ENCODE results near the gene LRBA.

Gene LRBA

DNA sequence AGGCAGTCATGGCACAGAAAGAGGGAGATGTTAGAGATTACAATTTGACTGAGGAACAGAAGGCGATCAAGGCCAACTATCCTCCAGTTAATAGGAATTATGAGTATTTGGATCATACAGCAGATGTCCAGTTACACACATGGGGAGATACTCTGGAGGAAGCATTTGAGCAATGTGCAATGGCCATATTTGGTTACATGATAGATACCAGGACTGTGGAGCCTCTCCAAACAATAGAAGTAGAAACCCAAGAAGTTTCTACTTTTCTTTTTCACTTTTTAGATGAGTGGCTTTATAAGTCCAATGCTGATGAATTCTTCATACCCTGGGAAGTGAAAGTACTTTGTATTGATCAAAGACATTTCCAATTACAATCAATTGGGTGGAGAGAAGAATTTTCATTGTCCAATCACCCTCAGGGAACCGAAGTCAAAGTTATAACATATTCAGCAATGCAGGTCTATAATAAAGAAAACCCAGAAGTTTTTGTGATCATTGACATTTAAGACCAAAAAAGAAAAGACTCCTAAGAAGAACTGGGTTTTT is 294.0 kb downstream of the LRBA start:
- in situ Hi-C loops (cut with MboI; ENCODE audit: low pct_unique_long_range_greater_than_20kb, low sequenced_read_pairs, unreplicated experiment), result no loop called here
- TF ChIP-seq, protein P1, sequence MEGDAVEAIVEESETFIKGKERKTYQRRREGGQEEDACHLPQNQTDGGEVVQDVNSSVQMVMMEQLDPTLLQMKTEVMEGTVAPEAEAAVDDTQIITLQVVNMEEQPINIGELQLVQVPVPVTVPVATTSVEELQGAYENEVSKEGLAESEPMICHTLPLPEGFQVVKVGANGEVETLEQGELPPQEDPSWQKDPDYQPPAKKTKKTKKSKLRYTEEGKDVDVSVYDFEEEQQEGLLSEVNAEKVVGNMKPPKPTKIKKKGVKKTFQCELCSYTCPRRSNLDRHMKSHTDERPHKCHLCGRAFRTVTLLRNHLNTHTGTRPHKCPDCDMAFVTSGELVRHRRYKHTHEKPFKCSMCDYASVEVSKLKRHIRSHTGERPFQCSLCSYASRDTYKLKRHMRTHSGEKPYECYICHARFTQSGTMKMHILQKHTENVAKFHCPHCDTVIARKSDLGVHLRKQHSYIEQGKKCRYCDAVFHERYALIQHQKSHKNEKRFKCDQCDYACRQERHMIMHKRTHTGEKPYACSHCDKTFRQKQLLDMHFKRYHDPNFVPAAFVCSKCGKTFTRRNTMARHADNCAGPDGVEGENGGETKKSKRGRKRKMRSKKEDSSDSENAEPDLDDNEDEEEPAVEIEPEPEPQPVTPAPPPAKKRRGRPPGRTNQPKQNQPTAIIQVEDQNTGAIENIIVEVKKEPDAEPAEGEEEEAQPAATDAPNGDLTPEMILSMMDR (IDR thresholded peaks at IDR 0.05; ENCODE audit: extremely low read depth, insufficient read depth, missing control alignments), result no peak
- DNase-seq (ENCODE audit: low spot score), result no peak

DNA sequence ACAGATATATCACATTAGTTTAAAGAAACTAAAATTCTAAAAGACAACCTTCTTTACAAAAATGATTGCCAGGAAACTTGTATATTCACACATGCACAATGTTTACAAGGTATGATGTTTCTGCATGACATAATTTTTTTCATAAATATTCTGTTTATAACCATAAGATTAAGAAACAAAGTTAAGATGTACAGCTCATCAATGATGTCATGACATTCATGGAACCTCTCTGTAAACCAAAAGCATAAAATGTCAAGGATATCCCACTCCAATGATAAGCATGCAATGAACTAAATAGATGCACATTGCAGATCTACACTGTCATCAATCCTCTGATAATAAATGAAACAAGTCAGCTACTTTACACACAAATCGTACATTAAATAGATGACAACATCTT is 297.1 kb downstream of the LRBA start:
- in situ Hi-C loops (cut with MboI; ENCODE audit: low pct_unique_long_range_greater_than_20kb, low sequenced_read_pairs, unreplicated experiment), result no loop called here
- DNase-seq (ENCODE audit: low spot score), result no peak
- TF ChIP-seq, protein P1 (IDR thresholded peaks at IDR 0.05; ENCODE audit: extremely low read depth, insufficient read depth, missing control alignments), result no peak

DNA sequence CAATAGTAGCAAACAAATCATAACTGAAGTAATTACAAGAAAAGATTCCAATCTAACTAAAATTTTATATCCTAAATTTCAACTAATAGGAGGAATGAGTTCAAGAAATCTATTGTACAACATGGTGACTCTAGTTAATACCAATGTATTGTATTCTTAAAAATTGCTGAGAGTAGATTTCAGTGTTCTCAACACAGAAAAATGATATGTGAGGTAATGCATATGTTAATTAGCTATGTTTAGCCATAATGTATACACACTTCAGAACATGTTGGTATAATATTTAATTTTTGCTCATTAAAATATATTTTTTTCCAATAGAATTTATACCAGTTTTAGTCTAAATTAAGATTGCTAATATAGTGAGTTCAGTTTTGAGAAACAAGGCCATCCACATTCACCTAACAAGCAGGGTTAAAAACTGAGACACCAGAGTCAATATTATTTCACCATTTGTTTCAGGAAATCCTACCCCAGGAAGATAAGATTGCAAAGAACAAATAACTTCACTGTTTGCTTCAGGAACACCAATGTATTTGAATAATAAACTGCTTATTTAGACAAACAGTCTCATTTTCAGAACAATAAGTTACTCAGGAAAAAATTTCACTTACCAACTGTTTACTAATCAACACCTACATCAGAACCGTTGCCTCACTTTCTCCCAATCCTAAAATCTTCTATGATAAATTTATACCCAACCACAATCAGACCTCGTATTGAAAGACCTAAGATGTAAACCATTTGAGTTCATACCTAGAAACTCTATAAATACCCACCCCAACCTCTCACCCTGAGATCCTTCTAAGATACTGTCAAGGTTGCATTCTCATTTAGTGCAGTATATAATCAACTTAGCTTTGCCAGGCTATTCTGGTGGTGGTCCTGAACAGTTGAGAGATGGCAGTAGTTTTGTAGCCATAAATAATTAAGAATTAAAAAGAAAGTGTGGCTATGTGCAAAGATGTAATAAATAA is 300.3 kb downstream of the LRBA start:
- TF ChIP-seq, protein P1 (IDR thresholded peaks at IDR 0.05; ENCODE audit: extremely low read depth, insufficient read depth, missing control alignments), result no peak
- no peak for DNase-seq (ENCODE audit: low spot score)
- in situ Hi-C loops (cut with MboI; ENCODE audit: low pct_unique_long_range_greater_than_20kb, low sequenced_read_pairs, unreplicated experiment), result no loop called here

DNA sequence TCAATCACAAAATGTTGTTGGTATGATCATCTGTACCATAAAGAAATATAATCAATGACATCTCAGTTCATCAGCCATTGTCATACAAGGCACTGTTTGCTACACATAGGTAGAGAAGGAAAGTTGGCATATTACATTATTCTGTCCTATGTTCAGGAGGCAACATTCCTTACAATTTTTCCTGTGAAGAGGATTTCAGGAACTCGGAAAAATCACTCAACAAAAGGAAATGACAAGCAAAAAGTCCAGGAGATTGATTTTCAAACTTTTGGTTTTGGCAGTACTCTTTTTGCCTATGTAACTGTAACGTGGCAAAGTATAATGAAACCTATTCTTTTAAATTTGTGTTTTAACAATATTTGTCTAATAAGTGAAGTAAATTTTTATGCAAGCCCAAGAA is 301.8 kb downstream of the LRBA start:
- no peak for DNase-seq (ENCODE audit: low spot score)
- in situ Hi-C loops (cut with MboI; ENCODE audit: low pct_unique_long_range_greater_than_20kb, low sequenced_read_pairs, unreplicated experiment), result no loop called here
- TF ChIP-seq, protein P1 (IDR thresholded peaks at IDR 0.05; ENCODE audit: extremely low read depth, insufficient read depth, missing control alignments), result no peak

DNA sequence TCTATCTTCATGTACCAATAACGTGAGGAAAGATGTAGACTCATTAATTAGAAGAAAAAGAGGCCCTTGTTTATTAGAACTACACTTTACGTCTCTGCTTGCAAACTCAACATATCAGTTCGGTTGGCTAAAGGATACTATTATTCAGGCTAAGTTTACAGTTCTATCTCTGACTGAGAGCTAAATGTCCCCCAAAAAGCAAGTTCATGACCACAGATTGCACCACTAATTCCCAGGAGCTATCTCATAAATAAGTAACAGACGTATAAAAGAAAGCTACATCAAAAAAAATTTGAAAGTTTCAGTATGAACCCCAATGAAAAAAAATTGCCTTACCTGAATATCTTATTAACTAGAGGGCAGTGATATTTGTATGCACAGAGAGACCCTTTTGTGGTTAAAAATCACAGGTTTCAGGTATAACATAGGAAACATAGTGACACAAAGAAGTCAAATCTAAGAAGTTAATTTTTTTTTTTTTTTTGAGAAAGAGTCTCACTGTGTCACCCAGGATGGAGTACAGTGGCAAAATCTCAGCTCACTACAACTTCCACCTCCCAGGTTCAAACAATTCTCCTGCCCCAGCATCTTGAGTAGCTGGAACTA is 304.2 kb downstream of the LRBA start:
- DNase-seq (ENCODE audit: low spot score), result no peak
- TF ChIP-seq, protein P1 (IDR thresholded peaks at IDR 0.05; ENCODE audit: extremely low read depth, insufficient read depth, missing control alignments), result no peak
- in situ Hi-C loops (cut with MboI; ENCODE audit: low pct_unique_long_range_greater_than_20kb, low sequenced_read_pairs, unreplicated experiment), result no loop called here

DNA sequence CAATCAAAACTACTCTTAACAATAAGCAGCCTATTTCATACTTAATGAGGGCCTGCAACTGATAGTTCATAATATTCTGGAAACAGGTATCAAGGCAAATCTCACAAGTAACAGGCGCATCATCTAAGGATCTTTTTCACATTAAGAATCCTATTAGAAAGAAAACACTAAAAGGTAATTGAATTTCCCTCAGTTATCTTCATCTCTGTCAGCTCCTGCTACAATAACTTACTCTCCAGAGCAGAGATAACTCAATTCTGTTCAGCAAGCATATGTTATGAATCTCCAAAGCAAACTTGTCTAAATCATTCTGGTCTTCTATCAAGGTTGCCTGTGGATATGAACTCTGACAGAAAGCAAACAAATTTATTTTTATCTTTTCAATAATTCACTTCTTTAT is 307.1 kb downstream of the LRBA start:
- in situ Hi-C loops (cut with MboI; ENCODE audit: low pct_unique_long_range_greater_than_20kb, low sequenced_read_pairs, unreplicated experiment), result no loop called here
- TF ChIP-seq, protein P1 (IDR thresholded peaks at IDR 0.05; ENCODE audit: extremely low read depth, insufficient read depth, missing control alignments), result no peak
- DNase-seq (ENCODE audit: low spot score), result no peak

Data from GM13977 (cell line).